GM11168 (cell line): ENCODE measurements around the gene SMAD5.

ENCODE experiments used
- in situ Hi-C: fragments of 300-500 bp; cut with MboI; formaldehyde crosslinking; loops from one replicate; pipeline ENCODE4 v1.12.0; 2022; ENCODE audit warnings: low sequenced_read_pairs; ENCODE audit not compliant: unreplicated experiment

SMAD5 gene

DNA sequence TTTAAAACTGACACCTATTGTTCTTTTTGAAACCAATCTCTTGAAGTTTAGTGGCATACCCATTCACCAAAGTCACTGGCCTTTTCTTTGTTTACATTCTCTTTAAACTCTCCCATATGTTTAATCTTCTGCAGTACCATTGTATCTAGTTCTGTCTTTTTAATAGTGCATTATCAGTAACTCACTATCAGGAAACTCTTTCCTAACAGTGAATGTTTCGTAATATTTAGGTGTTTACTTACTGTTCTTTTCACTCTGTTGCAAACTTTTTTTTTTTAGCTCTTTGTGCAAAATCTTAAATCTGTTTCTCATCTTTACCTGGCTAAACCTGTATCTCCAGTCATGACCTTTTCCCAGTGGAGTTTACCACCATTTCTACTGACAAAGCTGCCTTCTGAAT is 17.2 kb downstream of the SMAD5 start:
- in situ Hi-C loops, result no loop called here

GRCh38 chr5:136153581-136154236 is 21.1 kb downstream of the SMAD5 start:
- in situ Hi-C loops, result no loop called here

- in situ Hi-C loops, result no loop called here
These were observed 22.4 kb downstream of the SMAD5 start for GRCh38 chr5:136155078-136155477.

GRCh38 chr5:136155761-136156160 is 23.1 kb downstream of the SMAD5 start:
- in situ Hi-C loops, result no loop called here

DNA sequence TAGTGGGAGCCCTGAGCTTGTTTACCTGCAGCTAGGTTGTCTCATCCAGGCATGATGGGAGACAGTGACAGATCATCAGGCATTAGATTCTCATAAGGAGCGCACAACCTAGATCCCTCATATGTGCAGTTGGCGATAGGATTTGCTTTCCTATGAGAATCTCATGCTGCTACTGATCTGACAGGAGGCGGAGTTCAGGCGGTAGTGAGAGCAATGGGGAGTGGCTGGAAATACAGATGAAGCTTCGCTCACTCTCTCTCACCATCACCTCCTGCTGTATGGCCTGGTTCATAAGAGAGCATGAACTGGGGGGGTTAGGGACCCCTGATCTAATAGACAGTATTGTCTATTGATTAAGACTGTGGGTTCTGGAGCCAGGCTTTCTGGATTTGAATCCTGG is 24.9 kb downstream of the SMAD5 start:
- in situ Hi-C loops, result no loop called here

GRCh38 chr5:136159457-136159856 is 26.8 kb downstream of the SMAD5 start:
- in situ Hi-C loops, result no loop called here

GRCh38 chr5:136162008-136162407 is 29.4 kb downstream of the SMAD5 start:
- in situ Hi-C loops, result no loop called here

DNA sequence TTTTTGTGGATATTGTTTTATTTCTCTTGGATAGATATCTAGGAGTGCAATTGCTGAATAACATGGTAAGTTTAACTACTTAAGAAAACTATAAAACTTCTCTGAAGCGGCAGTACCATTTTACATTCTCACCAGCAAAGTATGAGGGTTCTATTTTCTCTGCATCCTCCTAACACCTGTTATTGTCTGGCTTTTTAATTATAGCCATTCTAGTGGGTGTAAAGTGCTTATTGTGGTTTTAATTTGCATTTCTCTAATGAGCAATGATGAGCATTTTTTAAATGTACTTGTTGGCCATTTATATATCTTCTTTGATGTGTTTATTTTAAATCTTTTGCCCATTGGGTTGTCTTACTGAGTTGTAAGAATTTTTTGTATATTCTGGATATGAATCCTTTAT is 31.6 kb downstream of the SMAD5 start:
- in situ Hi-C loops, result no loop called here

DNA sequence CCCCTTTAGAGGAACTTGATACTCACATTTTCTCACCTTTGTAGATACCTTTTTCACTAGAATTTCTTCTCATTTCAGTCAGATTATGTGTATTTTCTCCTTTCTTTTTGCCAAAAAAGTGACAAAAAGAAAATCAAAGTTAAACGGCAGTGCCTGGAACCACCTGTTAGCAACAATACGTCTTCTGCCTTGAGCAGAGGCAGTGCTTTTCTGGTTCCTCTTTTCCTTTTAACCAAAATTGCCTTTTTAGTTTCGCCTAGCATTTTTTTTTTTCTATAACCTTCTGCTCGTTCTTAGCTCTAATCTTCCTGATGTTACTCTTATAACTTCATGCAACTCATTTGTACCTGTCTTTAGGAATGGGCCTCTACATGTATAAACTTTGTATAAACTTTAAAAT is 34.3 kb downstream of the SMAD5 start:
- in situ Hi-C loops, result no loop called here

DNA sequence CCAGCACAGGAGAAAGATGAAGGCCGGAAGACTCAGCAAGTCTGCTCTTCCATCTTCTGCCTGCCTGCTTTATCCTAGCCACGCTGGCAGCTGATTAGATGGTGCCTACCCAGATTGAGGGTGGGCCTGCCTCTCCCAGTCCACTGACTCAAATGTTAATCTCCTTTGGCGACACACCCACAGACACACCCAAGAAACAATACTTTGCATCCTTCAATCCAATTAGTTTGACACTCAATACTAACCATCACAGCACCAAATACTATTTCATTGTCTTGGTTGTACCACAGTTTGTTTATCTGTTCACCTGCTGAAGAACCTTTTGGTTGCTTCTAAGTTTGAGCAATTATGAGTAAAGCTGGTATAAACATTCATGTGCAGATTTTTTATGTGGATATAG is 36.6 kb downstream of the SMAD5 start:
- in situ Hi-C loops, result no loop called here

GRCh38 chr5:136174021-136174659 is 41.5 kb downstream of the SMAD5 start:
- in situ Hi-C loops, result no loop called here

- in situ Hi-C loops, result loop anchor here (25.0 kb wide), 1 partner anchor 220 kb away; the partner anchor contains the start of gene LECT2
These were observed 50.0 kb downstream of the SMAD5 start for GRCh38 chr5:136182618-136183017.

- in situ Hi-C loops, result loop anchor here (25.0 kb wide), 1 partner anchor 224 kb away; the partner anchor contains the start of gene LECT2
These were observed 53.5 kb downstream of the SMAD5 start for GRCh38 chr5:136185974-136186665.

DNA sequence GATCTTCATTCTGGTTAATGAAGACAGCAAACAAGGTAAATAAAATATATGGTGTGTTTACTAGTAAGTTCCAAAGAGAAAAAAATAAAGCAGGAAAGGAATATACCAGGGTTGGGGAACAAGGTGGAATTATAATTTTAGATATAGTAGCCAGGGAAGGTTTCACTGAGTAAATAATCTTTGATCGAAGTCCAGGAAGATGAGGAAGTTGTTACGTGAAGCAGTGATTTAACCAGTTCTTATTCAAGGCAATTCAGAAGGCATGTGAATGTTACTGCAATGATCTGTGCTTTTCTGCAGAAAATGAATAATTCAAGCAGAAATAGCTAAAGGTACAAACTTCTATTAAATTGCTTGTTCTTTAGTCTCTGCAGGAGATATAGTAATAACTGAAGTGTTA is 54.2 kb downstream of the SMAD5 start:
- in situ Hi-C loops, result loop anchor here (25.0 kb wide), 1 partner anchor 224 kb away; the partner anchor contains the start of gene LECT2

DNA sequence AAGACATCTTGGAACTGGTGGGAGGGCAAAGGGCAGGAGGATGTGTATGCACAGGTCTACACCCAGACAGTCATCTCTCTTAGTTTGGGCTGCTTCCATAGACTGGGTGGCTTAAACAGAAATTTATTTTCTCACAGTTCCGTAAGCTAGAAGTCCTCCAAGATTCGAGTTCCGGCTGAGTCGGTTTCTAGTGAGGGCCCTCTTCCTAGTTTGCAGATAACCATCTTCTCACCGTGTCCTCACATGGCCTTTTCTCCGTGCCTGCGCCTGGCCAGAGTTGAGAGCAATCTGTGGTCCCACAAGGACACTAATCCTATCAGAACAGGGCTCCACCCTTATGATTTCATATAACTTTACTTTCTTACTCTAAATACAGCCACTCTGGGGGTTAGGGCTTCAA is 56.2 kb downstream of the SMAD5 start:
- in situ Hi-C loops, result loop anchor here (25.0 kb wide), 1 partner anchor 227 kb away; the partner anchor contains the start of gene LECT2

- in situ Hi-C loops, result loop anchor here (25.0 kb wide), 1 partner anchor 228 kb away; the partner anchor contains the start of gene LECT2
These were observed 57.6 kb downstream of the SMAD5 start for GRCh38 chr5:136190091-136190720.

- in situ Hi-C loops, result loop anchor here (25.0 kb wide), 1 partner anchor 229 kb away; the partner anchor contains the start of gene LECT2
These were observed 58.3 kb downstream of the SMAD5 start for GRCh38 chr5:136190904-136191303.

- in situ Hi-C loops, result loop anchor here (25.0 kb wide), 1 partner anchor 229 kb away; the partner anchor contains the start of gene LECT2
These were observed 58.8 kb downstream of the SMAD5 start for GRCh38 chr5:136191304-136192014.

DNA sequence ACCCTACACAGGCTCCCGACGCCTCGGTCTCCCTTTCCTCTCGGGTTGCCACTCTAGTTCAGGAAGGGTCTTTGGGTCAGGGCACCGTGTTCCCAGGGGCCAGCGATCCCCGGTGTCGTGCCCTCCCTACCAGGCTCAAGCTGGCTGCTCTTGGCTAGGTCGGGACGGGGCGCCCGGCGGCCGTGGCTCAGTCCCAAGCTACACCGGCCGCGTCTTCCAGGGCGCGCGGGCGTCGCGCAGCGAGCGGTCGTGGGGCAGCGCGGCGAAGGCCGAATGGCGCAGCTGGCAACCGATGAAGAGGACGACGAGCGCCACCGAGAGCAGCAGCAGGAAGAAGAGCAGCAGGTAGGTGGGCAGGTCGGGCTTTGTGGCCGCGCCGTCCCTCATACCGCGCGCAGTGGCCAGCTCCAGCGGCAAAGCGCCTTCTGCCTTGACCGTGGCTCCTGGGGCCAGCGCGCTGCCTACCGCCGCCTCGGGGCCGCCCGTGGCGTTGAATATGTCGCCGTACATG is 59.4 kb downstream of the SMAD5 start:
- in situ Hi-C loops, result loop anchor here (25.0 kb wide), 1 partner anchor 230 kb away; the partner anchor contains the start of gene LECT2
